Mesendoderm (in vitro differentiated cells): Measurements from ENCODE around the gene NKAIN4.
"Not testable (repeated sequence)": the region's sequence is repeated elsewhere in the genome, so short reads cannot be mapped to it uniquely, and the experiment has no call there.

Experiments
- DNase-seq: peaks from one replicate; pipeline ENCODE4 v3.0.0; 2013
- H2AK5ac ChIP-seq: 2 replicates; pipeline ENCODE4 v1.6.1; 2013; ENCODE audit warnings: low read length, inconsistent platforms
- H2BK120ac ChIP-seq: 2 replicates; pipeline ENCODE4 v1.6.1; 2013; ENCODE audit warnings: low read depth, mild to moderate bottlenecking, low read length, moderate library complexity, mixed read lengths
- H2BK15ac ChIP-seq: replicated peaks from 2 replicates; pipeline ENCODE4 v1.6.1; 2013; ENCODE audit warnings: low read depth, mild to moderate bottlenecking, moderate library complexity
- H2BK5ac ChIP-seq: 2 replicates; pipeline ENCODE4 v1.6.1; 2013; ENCODE audit warnings: low read length, inconsistent platforms
- H3K18ac ChIP-seq: 2 replicates; pipeline ENCODE4 v1.6.1; 2013; ENCODE audit warnings: mild to moderate bottlenecking, low read length, mixed read lengths
- H3K23ac ChIP-seq: one replicate; pipeline ENCODE4 v1.6.1; 2013; ENCODE audit warnings: low read length
- H3K27ac ChIP-seq: 2 replicates; pipeline ENCODE4 v1.5.1; 2013; ENCODE audit warnings: low read depth, mild to moderate bottlenecking, inconsistent platforms, low read length, moderate library complexity
- H3K27me3 ChIP-seq: 2 replicates; pipeline ENCODE4 v1.6.1; 2013; ENCODE audit warnings: low read length, control low read depth, mild to moderate bottlenecking, inconsistent platforms; ENCODE audit not compliant: insufficient read depth, poor library complexity
- H3K36me3 ChIP-seq: 2 replicates; pipeline ENCODE4 v1.6.1; 2013; ENCODE audit warnings: low read length, inconsistent platforms; ENCODE audit not compliant: control insufficient read depth, insufficient read depth
- H3K4ac ChIP-seq: one replicate; pipeline ENCODE4 v1.6.1; 2013; ENCODE audit warnings: low read depth, mild to moderate bottlenecking, low read length, moderate library complexity
- H3K4me1 ChIP-seq: 2 replicates; pipeline ENCODE4 v1.6.1; 2013; ENCODE audit warnings: low read depth, low read length, inconsistent platforms; ENCODE audit not compliant: control insufficient read depth
- H3K4me2 ChIP-seq: 2 replicates; pipeline ENCODE4 v1.6.1; 2013; ENCODE audit warnings: low read length
- H3K4me3 ChIP-seq: 2 replicates; pipeline ENCODE4 v1.5.1; 2013; ENCODE audit warnings: mild to moderate bottlenecking, low read length
- H3K56ac ChIP-seq: one replicate; pipeline ENCODE4 v1.6.1; 2013; ENCODE audit warnings: low read length
- H3K79me1 ChIP-seq: 2 replicates; pipeline ENCODE4 v1.6.1; 2013; ENCODE audit warnings: low read length, inconsistent platforms
- H3K79me2 ChIP-seq: 2 replicates; pipeline ENCODE4 v1.6.1; 2013; ENCODE audit warnings: mild to moderate bottlenecking, low read length; ENCODE audit not compliant: control insufficient read depth, insufficient read depth
- H3K9ac ChIP-seq: 2 replicates; pipeline ENCODE4 v1.6.1; 2013; ENCODE audit warnings: low read length, inconsistent platforms
- H4K5ac ChIP-seq: one replicate; pipeline ENCODE4 v1.6.1; 2013; ENCODE audit warnings: low read length
- H4K8ac ChIP-seq: one replicate; pipeline ENCODE4 v1.6.1; 2013; ENCODE audit warnings: low read depth, mild to moderate bottlenecking, control low read depth, low read length, moderate library complexity
- WGBS: extraction: QIAGEN DNeasy Blood & Tissue Kit; methylation state at CpG from one replicate; pipeline ENCODE4 v1.1.7; 2013; ENCODE audit warnings: low lambda C conversion rate, missing lambda C conversion rate; ENCODE audit not compliant: insufficient coverage; ENCODE audit errors: extremely low coverage; 5-methylcytosine and 5-hydroxymethylcytosine counted together

NKAIN4 gene

DNA sequence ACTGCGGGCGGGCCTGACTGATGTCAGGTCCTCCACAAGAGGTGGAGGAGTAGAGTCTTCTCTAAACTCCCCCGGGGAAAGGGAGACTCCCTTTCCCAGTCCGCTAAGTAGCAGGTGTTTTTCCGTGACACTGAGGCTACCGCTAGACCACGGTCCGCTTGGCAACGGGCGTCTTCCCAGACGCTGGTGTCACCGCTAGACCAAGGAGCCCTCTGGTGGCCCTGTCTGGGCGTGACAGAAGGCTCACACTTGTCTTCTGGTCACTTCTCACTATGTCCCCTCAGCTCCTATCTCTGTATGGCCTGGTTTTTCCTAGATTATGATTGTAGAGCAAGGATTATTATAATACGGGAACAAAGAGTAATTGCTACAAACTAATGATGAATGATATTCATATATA lies 2.9 kb downstream of the NKAIN4 start:
- H3K4me1 ChIP-seq, H3K27me3 ChIP-seq, H3K23ac ChIP-seq, H3K27ac ChIP-seq, H3K56ac ChIP-seq, H3K79me2 ChIP-seq, H2BK5ac ChIP-seq, H4K5ac ChIP-seq, H3K79me1 ChIP-seq, H3K18ac ChIP-seq, H3K36me3 ChIP-seq, H2BK15ac ChIP-seq, H3K4me3 ChIP-seq, H2AK5ac ChIP-seq, H3K9ac ChIP-seq, H3K4ac ChIP-seq, H2BK120ac ChIP-seq, DNase-seq, H4K8ac ChIP-seq, H3K4me2 ChIP-seq: not testable (repeated sequence)
- no CpG with 5 or more reads among the region's 14 CpGs for WGBS

DNA sequence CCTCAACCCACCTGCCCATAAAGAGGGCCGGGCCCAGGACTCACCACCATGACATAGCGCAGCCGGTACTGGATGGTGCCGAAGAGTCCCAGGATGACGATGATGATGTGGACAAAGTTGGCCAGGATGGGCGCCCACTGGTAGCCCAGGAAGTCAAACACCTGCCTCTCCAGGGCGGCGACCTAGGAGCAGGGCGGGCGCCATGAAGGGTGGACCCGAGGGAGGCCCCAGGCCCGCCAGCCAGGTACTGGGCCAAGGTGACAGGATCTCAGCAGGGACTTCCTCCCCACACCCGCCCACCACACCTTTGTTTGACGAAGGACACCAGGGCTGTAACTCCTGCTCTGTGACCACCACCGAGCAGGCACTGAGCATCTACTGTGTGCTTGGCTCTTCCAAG lies 4.4 kb downstream of the NKAIN4 start:
- Histone ChIP-seq H3K27ac (no peak overlapping the region), H3K79me2 (no peaks in the 10 kb centered on the region), H3K79me1 (no peaks in the 10 kb centered on the region), H2BK120ac (no peak overlapping the region), H3K56ac (no peak overlapping the region), H3K4me1 (no peaks in the 10 kb centered on the region), H4K5ac (no peak overlapping the region), H2BK5ac (no peak overlapping the region), H3K4ac (no peak overlapping the region), H3K4me2 (no peak overlapping the region), H3K9ac (no peak overlapping the region), H2AK5ac (no peak overlapping the region), H3K27me3 (peaks cover 5% of the 10 kb centered on the region), H3K18ac (no peak overlapping the region), H2BK15ac (no peak overlapping the region), H3K4me3 (no peak overlapping the region), H4K8ac (no peak overlapping the region), H3K36me3 (no peaks in the 10 kb centered on the region), H3K23ac (no peak overlapping the region)
- WGBS = no CpG with 5 or more reads among the region's 15 CpGs
- no peak for DNase-seq

DNA sequence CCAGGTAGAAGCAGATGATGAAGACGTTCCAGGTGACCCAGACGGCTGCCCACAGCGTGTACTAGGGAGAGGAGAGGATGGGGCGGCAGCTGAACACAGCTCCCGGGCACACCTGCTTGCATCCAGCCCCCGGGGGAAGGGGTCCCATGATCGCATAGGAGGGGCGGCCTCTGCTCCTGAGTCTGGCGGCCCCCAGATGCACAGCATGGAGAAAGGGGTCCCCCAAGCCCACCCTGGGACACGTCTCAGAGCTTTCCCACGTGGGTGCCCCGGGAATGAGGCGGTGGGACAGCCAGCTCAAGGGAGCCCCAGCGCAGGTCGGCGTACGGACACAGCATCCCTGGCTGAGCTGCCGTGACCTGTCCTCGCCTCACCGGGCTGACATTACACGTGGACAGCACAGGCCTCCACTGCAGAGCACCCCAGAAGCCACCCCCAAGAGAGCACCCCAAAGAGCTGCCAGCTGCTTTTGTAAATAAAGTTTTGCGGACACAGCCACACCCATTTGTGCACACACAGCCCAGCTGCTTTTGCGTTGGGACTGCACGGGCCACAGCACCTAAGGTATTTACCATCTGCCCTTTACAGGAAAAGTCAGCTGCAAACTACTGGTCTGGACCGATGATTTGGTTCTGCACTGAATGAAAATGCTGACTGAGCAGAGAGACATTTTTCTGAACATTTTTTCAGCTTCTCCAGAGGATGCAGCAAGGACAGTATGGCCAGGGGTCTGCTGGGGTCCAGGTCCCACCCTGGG lies 5.2 kb downstream of the NKAIN4 start:
- H3K27ac ChIP-seq = no peak overlapping the region
- no peak overlapping the region for H2BK5ac ChIP-seq
- peaks cover 3% of the 10 kb centered on the region for H3K27me3 ChIP-seq
- H3K4me1 ChIP-seq = no peaks in the 10 kb centered on the region
- no peak overlapping the region for H2BK120ac ChIP-seq
- H3K4me3 ChIP-seq = no peak overlapping the region
- H2BK15ac ChIP-seq = no peak overlapping the region
- no peak overlapping the region for H4K5ac ChIP-seq
- DNase-seq = no peak
- no peaks in the 10 kb centered on the region for H3K79me2 ChIP-seq
- H3K4ac ChIP-seq = no peak overlapping the region
- no peaks in the 10 kb centered on the region for H3K36me3 ChIP-seq
- no peak overlapping the region for H2AK5ac ChIP-seq
- H3K56ac ChIP-seq = no peak overlapping the region
- H3K18ac ChIP-seq = no peak overlapping the region
- H3K79me1 ChIP-seq = no peaks in the 10 kb centered on the region
- WGBS = no CpG with 5 or more reads among the region's 25 CpGs
- H3K23ac ChIP-seq = no peak overlapping the region
- no peak overlapping the region for H3K9ac ChIP-seq
- H4K8ac ChIP-seq = no peak overlapping the region
- no peak overlapping the region for H3K4me2 ChIP-seq

DNA sequence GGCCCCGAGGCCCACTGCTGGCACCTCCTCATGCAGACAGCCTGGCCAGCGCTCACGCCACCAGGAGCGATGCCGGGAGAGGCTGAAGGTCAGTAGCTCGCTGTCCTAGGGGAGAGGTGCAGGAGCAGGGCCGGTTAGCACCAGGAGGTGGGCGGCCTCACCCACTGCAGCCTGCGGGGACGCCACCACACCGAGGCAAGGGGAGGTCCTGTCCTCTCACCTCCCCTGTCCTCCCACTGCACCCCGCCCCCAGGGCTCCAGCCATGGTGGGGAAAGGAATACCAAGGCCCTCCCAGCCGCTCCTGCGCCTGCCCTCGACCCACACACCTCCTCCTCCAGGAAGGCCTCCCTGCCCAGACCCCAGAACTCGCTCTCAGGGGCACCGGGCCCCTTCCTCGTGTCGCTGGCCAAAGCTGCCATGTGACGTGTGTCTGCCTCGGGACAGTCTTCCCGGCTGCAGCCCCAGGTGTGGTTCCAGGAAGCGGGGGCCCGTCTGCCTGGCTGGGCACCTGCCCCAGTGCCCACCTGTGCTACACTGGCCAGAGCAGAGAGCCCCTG lies 6.5 kb downstream of the NKAIN4 start:
- H3K23ac ChIP-seq = no peak overlapping the region
- H3K27ac ChIP-seq = no peak overlapping the region
- H3K79me1 ChIP-seq = no peaks in the 10 kb centered on the region
- H3K36me3 ChIP-seq = no peaks in the 10 kb centered on the region
- no peak overlapping the region for H3K9ac ChIP-seq
- no peak overlapping the region for H2BK15ac ChIP-seq
- no peaks in the 10 kb centered on the region for H3K27me3 ChIP-seq
- no peaks in the 10 kb centered on the region for H3K4me1 ChIP-seq
- no peak overlapping the region for H4K8ac ChIP-seq
- H3K4ac ChIP-seq = no peak overlapping the region
- DNase-seq = no peak
- no peak overlapping the region for H2BK5ac ChIP-seq
- H2AK5ac ChIP-seq = no peak overlapping the region
- H3K79me2 ChIP-seq = no peaks in the 10 kb centered on the region
- no peak overlapping the region for H3K56ac ChIP-seq
- no CpG with 5 or more reads among the region's 24 CpGs for WGBS
- no peak overlapping the region for H3K18ac ChIP-seq
- no peak overlapping the region for H4K5ac ChIP-seq
- no peak overlapping the region for H3K4me2 ChIP-seq
- no peak overlapping the region for H3K4me3 ChIP-seq
- H2BK120ac ChIP-seq = no peak overlapping the region

DNA sequence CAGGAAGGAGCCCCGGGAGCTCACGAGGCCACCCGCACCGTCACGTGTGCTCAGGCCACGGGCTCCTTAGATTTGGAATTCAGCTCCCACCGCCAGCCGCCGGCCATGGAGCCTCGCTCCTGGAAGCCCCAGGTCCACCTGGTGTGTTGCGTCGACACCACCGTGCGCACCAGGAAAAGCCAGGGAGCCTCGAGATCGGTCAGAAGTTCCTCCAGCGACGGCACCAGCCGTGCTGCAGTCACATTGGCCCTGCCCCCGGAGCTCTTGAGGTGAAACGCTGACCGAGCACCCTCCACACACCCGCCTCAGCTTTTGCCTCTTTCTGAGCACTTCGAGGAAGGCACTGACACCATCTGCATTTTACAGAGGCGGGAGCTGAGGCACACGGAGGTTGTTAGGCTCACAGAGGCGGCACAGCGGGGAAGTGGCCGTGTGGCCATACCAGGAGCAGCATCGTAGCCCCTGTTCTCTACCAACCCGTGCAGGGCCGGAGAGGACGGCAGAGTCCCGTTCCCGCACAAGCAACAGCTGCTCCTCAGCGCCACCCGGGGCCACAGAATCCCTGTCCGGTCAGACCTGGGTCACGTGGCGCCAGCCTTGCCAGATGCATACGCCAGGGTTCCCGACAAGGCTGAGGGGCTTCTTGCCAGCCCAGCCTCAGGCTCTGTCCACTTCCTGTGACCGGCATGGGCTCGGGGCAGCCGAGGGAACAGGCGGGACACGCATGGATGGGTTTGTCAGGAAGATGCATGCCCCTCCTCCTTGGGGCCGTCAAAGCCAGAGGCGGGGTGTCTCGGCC lies 7.6 kb downstream of the NKAIN4 start:
- Histone ChIP-seq H3K56ac (peak overlapping the region; percentile 49), H3K36me3 (no peaks in the 10 kb centered on the region), H3K4me2 (peak overlapping the region; percentile 42), H3K4me1 (no peaks in the 10 kb centered on the region), H2AK5ac (no peak overlapping the region), H3K4me3 (no peak overlapping the region), H2BK120ac (no peak overlapping the region), H2BK5ac (no peak overlapping the region), H3K27me3 (no peaks in the 10 kb centered on the region), H2BK15ac (no peak overlapping the region), H4K8ac (no peak overlapping the region), H4K5ac (no peak overlapping the region), H3K79me1 (no peaks in the 10 kb centered on the region), H3K23ac (no peak overlapping the region), H3K27ac (no peak overlapping the region), H3K9ac (peak overlapping the region; percentile 49), H3K18ac (no peak overlapping the region), H3K4ac (no peak overlapping the region), H3K79me2 (no peaks in the 10 kb centered on the region)
- whole genome bisulfite sequencing = no CpG with 5 or more reads among the region's 50 CpGs
- DNase-seq = peak; percentile 40
